HG03045 (cell line): ENCODE measurements around the gene GTF2H2.
"Not testable (repeated sequence)": the region's sequence is repeated elsewhere in the genome, so short reads cannot be mapped to it uniquely, and the experiment has no call there.

Experiments
- ATAC-seq: cut with Tn5 transposase; IDR thresholded peaks from one replicate; pipeline ENCODE4 v1.9.1; 2021; ENCODE audit warnings: mild to moderate bottlenecking, moderate library complexity; ENCODE audit not compliant: unreplicated experiment

The GTF2H2 gene

GRCh38 chr5:71014176-71014575 lies 53.3 kb downstream of the GTF2H2 start:
- no peak for ATAC-seq

- no peak for ATAC-seq
These were observed 53.9 kb downstream of the GTF2H2 start for GRCh38 chr5:71013575-71013974.

GRCh38 chr5:71011194-71011792 lies 56.2 kb downstream of the GTF2H2 start:
- ATAC-seq: no peak

DNA sequence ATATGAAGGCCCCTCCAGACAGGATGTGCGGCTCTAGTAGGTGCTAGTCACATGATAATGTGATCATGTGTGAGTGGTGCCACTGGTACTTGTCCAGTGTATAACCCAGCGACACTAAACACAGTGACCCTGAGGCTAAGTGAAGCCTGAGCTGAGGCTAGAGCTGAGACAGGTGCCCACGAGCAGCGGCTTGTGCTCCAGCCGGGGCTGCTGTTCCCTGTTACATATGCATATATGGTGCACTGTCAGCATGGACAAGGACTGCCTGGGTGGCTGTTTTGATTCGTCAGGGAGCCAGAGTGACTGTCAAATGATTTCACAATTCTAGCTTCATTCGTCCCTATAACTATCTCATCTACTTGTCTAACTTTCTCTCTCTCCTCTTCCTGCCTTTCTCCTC lies 60.5 kb downstream of the GTF2H2 start:
- not testable (repeated sequence) for ATAC-seq
